Measurements from ENCODE around the gene P2RX6.
"Not testable (repeated sequence)": the region's sequence is repeated elsewhere in the genome, so short reads cannot be mapped to it uniquely, and the experiment has no call there.

The P2RX6 gene

GRCh38 chr22:21026783-21027692 lies 12.1 kb downstream of the P2RX6 start:
- H3K4me1 Mint-ChIP-seq: peaks cover 3% of the 10 kb centered on the region
- no peak overlapping the region for H3K4me3 Mint-ChIP-seq
- ATAC-seq (ENCODE audit: low read depth) (no peak), DNase-seq (ENCODE audit: low spot score in 2 of 2) (no peak)
- no peak overlapping the region for H3K27ac Mint-ChIP-seq
- no peaks in the 10 kb centered on the region for H3K9me3 Mint-ChIP-seq
- peaks cover 23% of the 10 kb centered on the region for H3K27me3 Mint-ChIP-seq
- no peaks in the 10 kb centered on the region for H3K36me3 Mint-ChIP-seq

DNA sequence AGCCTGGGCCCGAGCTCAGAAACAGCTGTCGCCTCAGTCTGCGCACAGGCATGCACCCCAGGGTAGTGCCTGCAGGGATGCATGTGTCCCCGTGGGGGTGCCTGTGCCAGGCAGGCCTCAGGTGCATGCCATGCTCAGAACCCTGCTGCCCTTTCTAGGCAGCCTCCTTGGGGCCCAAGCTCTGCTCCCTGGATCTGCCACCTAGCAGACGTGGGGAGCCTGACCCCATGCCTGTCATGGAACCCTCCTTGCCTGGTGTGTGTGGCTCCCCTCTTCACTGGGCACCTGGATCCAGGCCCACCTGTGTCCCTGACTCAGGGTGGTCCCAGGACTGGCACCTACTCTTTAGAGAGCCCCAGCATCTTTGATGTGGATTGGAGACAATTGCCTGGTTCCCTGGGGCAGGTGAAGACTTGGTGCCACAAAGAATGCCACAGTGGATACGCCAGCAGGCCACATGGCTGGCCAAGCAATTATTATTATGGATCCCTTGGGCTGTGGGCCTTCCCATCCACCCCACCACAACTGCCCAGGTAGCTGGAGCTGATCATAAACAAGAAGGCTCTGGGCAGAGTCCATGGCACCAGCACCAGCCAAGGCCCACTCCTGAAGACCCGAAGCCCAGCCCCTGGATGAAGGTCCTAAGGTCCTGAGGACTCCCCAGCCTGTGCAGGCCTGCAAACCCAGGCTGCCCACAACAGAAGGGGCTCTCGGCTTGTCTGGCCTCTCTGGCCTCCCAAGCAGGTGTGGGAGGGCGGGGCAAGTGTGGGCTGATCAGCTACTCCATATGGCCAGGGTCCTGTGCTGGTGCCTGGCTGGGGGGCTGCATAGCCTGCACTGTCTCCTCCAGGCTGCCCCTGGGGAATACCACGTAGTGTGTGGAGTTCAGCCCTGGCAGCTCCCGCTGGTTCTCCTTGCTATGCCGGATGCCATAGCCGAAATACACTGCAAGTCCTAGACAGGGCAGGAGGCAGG lies 13.6 kb downstream of the P2RX6 start:
- H3K9me3 Mint-ChIP-seq: no peaks in the 10 kb centered on the region
- no peak for DNase-seq (ENCODE audit: low spot score in 2 of 2)
- peaks cover 23% of the 10 kb centered on the region for H3K27me3 Mint-ChIP-seq
- peaks cover 3% of the 10 kb centered on the region for H3K4me1 Mint-ChIP-seq
- H3K27ac Mint-ChIP-seq: no peak overlapping the region
- no peak for ATAC-seq (ENCODE audit: low read depth)
- no peak overlapping the region for H3K4me3 Mint-ChIP-seq
- H3K36me3 Mint-ChIP-seq: no peaks in the 10 kb centered on the region

GRCh38 chr22:21029486-21030025 lies 14.6 kb downstream of the P2RX6 start:
- DNase-seq (ENCODE audit: low spot score in 2 of 2) (no peak), ATAC-seq (ENCODE audit: low read depth) (no peak)
- Mint-ChIP-seq H3K36me3 (no peaks in the 10 kb centered on the region), H3K4me1 (peaks cover 3% of the 10 kb centered on the region), H3K27ac (no peak overlapping the region), H3K4me3 (no peak overlapping the region), H3K9me3 (no peaks in the 10 kb centered on the region), H3K27me3 (peaks cover 26% of the 10 kb centered on the region)

DNA sequence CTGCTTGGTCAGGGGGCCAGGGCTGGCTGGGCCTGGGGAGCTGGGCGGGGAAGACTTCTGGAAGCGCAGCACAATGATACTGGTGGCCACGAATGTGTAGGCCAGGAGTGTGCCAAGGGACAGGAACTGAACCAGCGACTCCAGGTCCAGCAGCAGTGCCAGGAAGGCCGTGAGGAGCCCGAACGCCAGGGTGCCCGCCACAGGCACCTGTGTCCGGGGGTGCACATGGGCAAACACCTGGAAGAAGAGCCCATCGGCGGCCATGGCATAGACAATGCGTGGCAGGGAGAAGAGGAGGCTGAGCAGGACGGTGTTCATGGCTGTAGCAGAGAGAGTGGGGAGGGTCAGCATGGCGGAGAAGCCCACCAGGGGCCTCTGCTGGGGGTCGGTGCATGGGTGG lies 15.1 kb downstream of the P2RX6 start:
- peaks cover 26% of the 10 kb centered on the region for H3K27me3 Mint-ChIP-seq

GRCh38 chr22:21030621-21031544 lies 15.9 kb downstream of the P2RX6 start:
- Mint-ChIP-seq H3K27ac (no peak overlapping the region), H3K27me3 (peaks cover 26% of the 10 kb centered on the region), H3K9me3 (no peaks in the 10 kb centered on the region), H3K4me3 (no peak overlapping the region), H3K4me1 (no peaks in the 10 kb centered on the region), H3K36me3 (no peaks in the 10 kb centered on the region)
- no peak for DNase-seq (ENCODE audit: low spot score in 2 of 2)
- ATAC-seq (ENCODE audit: low read depth): no peak

More for the DNA sequence above, 15.1 kb downstream of the P2RX6 start:
- H3K4me1 Mint-ChIP-seq: peaks cover 3% of the 10 kb centered on the region
- H3K36me3 Mint-ChIP-seq: no peaks in the 10 kb centered on the region
- H3K27ac Mint-ChIP-seq: no peak overlapping the region
- H3K4me3 Mint-ChIP-seq: no peak overlapping the region
- ATAC-seq (ENCODE audit: low read depth) (no peak), DNase-seq (ENCODE audit: low spot score in 2 of 2) (no peak)
- no peaks in the 10 kb centered on the region for H3K9me3 Mint-ChIP-seq

GRCh38 chr22:21031545-21032036 lies 16.6 kb downstream of the P2RX6 start:
- no peak for DNase-seq (ENCODE audit: low spot score in 2 of 2)
- Mint-ChIP-seq H3K4me1 (no peaks in the 10 kb centered on the region), H3K27me3 (peaks cover 26% of the 10 kb centered on the region), H3K36me3 (no peaks in the 10 kb centered on the region), H3K27ac (no peak overlapping the region), H3K4me3 (peak overlapping the region; percentile 9), H3K9me3 (no peaks in the 10 kb centered on the region)
- ATAC-seq (ENCODE audit: low read depth): no peak

DNA sequence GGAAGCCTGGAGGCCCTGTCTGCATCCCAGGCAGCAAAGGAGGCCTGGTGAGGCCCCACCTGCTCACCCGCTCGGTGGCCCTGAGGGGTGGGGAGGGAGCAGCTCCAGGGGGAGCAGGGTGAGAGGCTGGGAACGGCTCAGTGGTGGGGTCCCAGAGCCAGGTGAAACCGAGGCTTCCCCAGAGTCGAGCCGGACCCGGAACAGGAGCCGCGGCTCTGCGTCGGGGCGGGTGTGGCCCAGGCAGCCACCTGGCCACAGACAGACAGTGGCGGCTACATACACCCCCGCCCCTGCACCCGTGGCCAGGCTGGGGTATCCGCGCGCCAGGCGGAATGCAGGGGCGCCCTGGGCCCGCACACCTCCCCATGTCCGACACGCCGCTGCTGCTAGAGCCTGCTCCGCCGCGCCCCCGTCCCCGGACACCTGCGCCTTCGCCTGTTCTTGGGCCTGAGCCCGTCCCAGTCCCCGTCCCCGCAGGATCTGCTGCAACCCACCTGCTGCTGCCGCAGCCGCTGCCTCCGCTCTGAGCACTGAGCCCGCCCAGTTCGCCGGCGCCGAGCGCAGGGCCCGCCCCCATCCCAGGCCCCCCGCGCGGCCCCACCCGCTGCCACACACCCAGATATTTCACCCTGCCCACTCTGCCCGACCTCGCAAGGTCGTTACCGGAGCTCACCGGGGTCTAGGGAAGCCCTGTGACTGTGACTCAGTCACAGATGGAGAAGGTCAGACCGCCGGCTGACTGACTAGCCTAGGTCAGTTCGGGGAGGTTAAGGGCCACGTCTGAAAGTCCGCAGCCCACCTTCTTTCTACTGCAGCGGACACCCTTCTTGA lies 17.3 kb downstream of the P2RX6 start, which contains the start of gene SLC7A4:
SLC7A4 (minus strand) TSS at position 525 of the 831 bp plus-strand sequence. CDS start 749 bp downstream, outside the sequence.
- H3K9me3 Mint-ChIP-seq: no peaks in the 10 kb centered on the region
- H3K36me3 Mint-ChIP-seq: no peaks in the 10 kb centered on the region
- ATAC-seq (ENCODE audit: low read depth): peak; percentile 34
- no peak for DNase-seq (ENCODE audit: low spot score in 2 of 2)
- H3K4me1 Mint-ChIP-seq: no peaks in the 10 kb centered on the region
- no peak within 1 kb of the TSS for H3K27ac Mint-ChIP-seq
- peaks cover 22% of the 10 kb centered on the region for H3K27me3 Mint-ChIP-seq
- peak within 1 kb of the TSS; percentile 9 for H3K4me3 Mint-ChIP-seq

DNA sequence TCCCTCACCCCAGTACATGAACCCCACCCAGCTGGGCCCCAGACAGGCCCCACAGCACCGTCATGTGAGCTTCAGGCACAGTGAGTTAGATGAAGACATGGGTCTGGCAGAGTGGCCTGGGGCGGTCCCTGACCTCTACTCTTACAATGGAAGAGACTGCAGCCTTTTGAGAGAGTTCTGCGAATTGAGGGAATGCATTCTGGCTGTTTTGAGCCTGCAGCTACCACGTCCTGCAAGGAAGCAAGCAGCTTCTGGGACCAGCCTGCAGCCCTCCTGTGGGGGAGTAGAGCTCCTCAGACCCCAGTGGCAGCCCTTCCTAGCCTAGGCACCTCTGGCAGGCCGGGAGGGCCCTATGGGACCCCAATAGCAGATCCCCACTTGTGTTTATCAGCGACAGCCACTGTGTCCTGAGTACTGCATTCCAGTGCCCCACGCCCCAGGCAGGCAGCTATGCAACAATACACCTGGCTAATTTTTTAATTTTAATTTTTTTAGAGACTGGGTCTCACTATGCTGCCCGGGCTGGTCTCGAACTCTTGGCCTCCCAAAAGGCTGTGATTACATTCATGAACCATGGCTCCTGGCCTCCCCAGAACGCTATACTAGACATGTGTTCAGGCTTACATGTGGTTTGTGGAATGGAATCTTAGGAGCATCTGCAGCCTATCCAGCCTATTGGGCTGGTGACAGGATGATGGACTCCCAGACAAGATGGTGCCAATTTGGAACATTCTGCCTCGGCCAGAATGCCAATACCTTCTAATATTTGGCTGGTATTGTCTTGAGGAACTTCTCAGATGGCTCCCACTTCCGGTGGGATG lies 18.1 kb downstream of the P2RX6 start:
- Mint-ChIP-seq H3K9me3 (no peaks in the 10 kb centered on the region), H3K36me3 (no peaks in the 10 kb centered on the region), H3K4me3 (no peak overlapping the region), H3K27me3 (peaks cover 22% of the 10 kb centered on the region), H3K27ac (no peak overlapping the region), H3K4me1 (no peaks in the 10 kb centered on the region)
- ATAC-seq (ENCODE audit: low read depth) (no peak), DNase-seq (ENCODE audit: low spot score in 2 of 2) (no peak)

GRCh38 chr22:21033895-21034294 lies 18.9 kb downstream of the P2RX6 start:
- Mint-ChIP-seq H3K4me1 (no peaks in the 10 kb centered on the region), H3K4me3 (no peak overlapping the region), H3K27ac (no peak overlapping the region), H3K36me3 (no peaks in the 10 kb centered on the region), H3K9me3 (no peaks in the 10 kb centered on the region), H3K27me3 (peaks cover 22% of the 10 kb centered on the region)
- no peak for ATAC-seq (ENCODE audit: low read depth)
- DNase-seq (ENCODE audit: low spot score in 2 of 2): no peak

- no peaks in the 10 kb centered on the region for H3K9me3 Mint-ChIP-seq
- ATAC-seq (ENCODE audit: low read depth) (no peak), DNase-seq (ENCODE audit: low spot score in 2 of 2) (no peak)
- H3K4me1 Mint-ChIP-seq: no peaks in the 10 kb centered on the region
- no peak overlapping the region for H3K27ac Mint-ChIP-seq
- no peaks in the 10 kb centered on the region for H3K36me3 Mint-ChIP-seq
- no peak overlapping the region for H3K4me3 Mint-ChIP-seq
- H3K27me3 Mint-ChIP-seq: peaks cover 18% of the 10 kb centered on the region
These were observed 20.0 kb downstream of the P2RX6 start for GRCh38 chr22:21034989-21035388.

- Mint-ChIP-seq H3K4me3 (no peak overlapping the region), H3K27ac (no peak overlapping the region), H3K36me3 (no peaks in the 10 kb centered on the region), H3K27me3 (peaks cover 14% of the 10 kb centered on the region), H3K9me3 (no peaks in the 10 kb centered on the region), H3K4me1 (peaks cover 5% of the 10 kb centered on the region)
- DNase-seq (ENCODE audit: low spot score in 2 of 2) (no peak), ATAC-seq (ENCODE audit: low read depth) (no peak)
These were observed 23.4 kb downstream of the P2RX6 start for GRCh38 chr22:21038405-21038804.

DNA sequence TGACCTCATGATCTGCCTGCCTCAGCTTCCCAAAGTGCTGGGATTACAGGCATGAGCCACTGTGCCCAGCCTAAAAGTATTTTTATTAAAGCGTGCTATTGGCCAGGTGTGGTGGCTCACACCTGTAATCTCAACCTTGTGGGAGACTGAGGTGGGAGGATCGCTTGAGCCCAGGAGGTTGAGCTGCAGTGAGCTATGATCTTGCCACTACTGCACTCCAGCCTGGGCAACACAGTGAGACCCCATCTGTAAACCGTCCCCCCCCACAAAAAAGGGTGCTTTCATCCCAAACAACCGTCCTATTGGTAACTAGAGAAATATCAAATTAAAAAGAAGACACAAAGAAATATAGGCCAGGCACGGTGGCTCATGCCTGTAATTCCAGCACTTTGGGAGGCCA lies 24.2 kb downstream of the P2RX6 start:
- H3K9me3 Mint-ChIP-seq: not testable (repeated sequence)

More for the DNA sequence above, 24.2 kb downstream of the P2RX6 start:
- H3K36me3 Mint-ChIP-seq; H3K4me3 Mint-ChIP-seq; DNase-seq (ENCODE audit: low spot score in 2 of 2); H3K27ac Mint-ChIP-seq; ATAC-seq (ENCODE audit: low read depth); H3K4me1 Mint-ChIP-seq: not testable (repeated sequence)
- peaks cover 14% of the 10 kb centered on the region for H3K27me3 Mint-ChIP-seq

Data from memory B cell (primary cell).